PC-9 (cell line): ENCODE measurements around the gene EML1. TPM values are rescaled to one million over a fixed set of nuclear protein-coding genes. Genes with fewer than 3 reads are reported as not detected.

Source experiments
- BruUV-seq: library from RNA; stranded (reverse); fragments of 400-500 nt; replicated peaks from 2 replicates; lab custom pipeline; 2021; lab: Mats Ljungman, UMichigan
- CTCF ChIA-PET: fragments of 300-600 bp; sonication (Branson Sonifier 250); formaldehyde crosslinking; loops from one replicate; lab custom pipeline; 2022; ENCODE audit warnings: antibody characterized with exemption; lab: Charles Lee
- POLR2A ChIA-PET: fragments of 300-600 bp; sonication (Branson Sonifier 250); formaldehyde crosslinking; loops from one replicate; lab custom pipeline; 2022; ENCODE audit warnings: antibody characterized with exemption; ENCODE audit not compliant: unreplicated experiment; lab: Charles Lee
- DNase-seq, 2 experiments: peaks; one replicate each; pipeline versions ENCODE4 v3.0.0 to v3.0.0-alpha.2; 2015 to 2022; ENCODE audit warnings: mixed read lengths in 1 of 2
- H2AFZ ChIP-seq: fragments of 200-600 bp; sonication (generic); 2 replicates; pipeline ENCODE4 v1.8.1; 2017; ENCODE audit warnings: antibody characterized with exemption
- H3F3A ChIP-seq: fragments of 200-600 bp; sonication (generic); 2 replicates; pipeline ENCODE4 v1.8.1; 2017; ENCODE audit warnings: antibody characterized with exemption, mild to moderate bottlenecking, low read depth; ENCODE audit not compliant: insufficient read depth
- H3K27ac ChIP-seq: fragments of 200-600 bp; sonication (generic); 2 replicates; pipeline ENCODE4 v1.6.1; 2016; ENCODE audit warnings: mixed run types
- H3K27me3 ChIP-seq: fragments of 200-600 bp; sonication (generic); 2 replicates; pipeline ENCODE4 v1.6.1; 2016; ENCODE audit warnings: low read depth, mixed run types; ENCODE audit not compliant: insufficient read depth
- H3K36me3 ChIP-seq: fragments of 200-600 bp; sonication (generic); 2 replicates; pipeline ENCODE4 v1.6.1; 2016; ENCODE audit warnings: low read depth, mixed run types
- H3K4me1 ChIP-seq: fragments of 200-600 bp; sonication (generic); replicated peaks from 2 replicates; pipeline ENCODE4 v1.6.1; 2016; ENCODE audit warnings: mixed run types; ENCODE audit not compliant: insufficient read depth
- H3K4me2 ChIP-seq: fragments of 200-600 bp; sonication (generic); 2 replicates; pipeline ENCODE4 v1.6.1; 2017; ENCODE audit warnings: mixed run types
- H3K4me3 ChIP-seq: fragments of 200-600 bp; sonication (generic); 2 replicates; pipeline ENCODE4 v1.6.1; 2016; ENCODE audit warnings: mixed run types
- H3K79me2 ChIP-seq: fragments of 200-600 bp; sonication (generic); 2 replicates; pipeline ENCODE4 v1.6.1; 2017; ENCODE audit warnings: low read depth, mixed run types
- H3K9me2 ChIP-seq: fragments of 200-600 bp; sonication (generic); 2 replicates; pipeline ENCODE4 v1.8.1; 2017; ENCODE audit warnings: mild to moderate bottlenecking; ENCODE audit not compliant: insufficient read depth
- H3K9me3 ChIP-seq: fragments of 200-600 bp; sonication (generic); 2 replicates; pipeline ENCODE4 v1.8.1; 2016; ENCODE audit warnings: low read depth; ENCODE audit not compliant: insufficient read depth
- H4K20me1 ChIP-seq: fragments of 200-600 bp; sonication (generic); 2 replicates; pipeline ENCODE4 v1.8.1; 2017; ENCODE audit not compliant: insufficient read depth
- CTCF ChIP-seq: fragments of 200-600 bp; sonication (generic); conservative IDR thresholded peaks from 2 replicates; pipeline ENCODE4 v1.6.1; 2017; ENCODE audit warnings: mixed run types, antibody characterized with exemption, mild to moderate bottlenecking, moderate library complexity
- EZH2 ChIP-seq: fragments of 200-600 bp; sonication (generic); IDR thresholded peaks from 2 replicates; pipeline ENCODE4 v1.8.0; 2017; ENCODE audit warnings: antibody characterized with exemption, low read depth
- intact Hi-C: fragments of 100-400 bp; cut with micrococcal nuclease; formaldehyde crosslinking; loops from one replicate; pipeline ENCODE4 v1.10.0; 2022; ENCODE audit not compliant: unreplicated experiment
- total RNA-seq: library from RNA; stranded (reverse); gene quantifications from 2 replicates; pipeline ENCODE4 v1.2.3, GENCODE V29; 2021

The EML1 gene
- total RNA-seq, 1 experiment from 2014 or later = 1.8 TPM

- H3K36me3 ChIP-seq = no peaks in the 10 kb centered on the region
- no peak overlapping the region for H3K4me3 ChIP-seq
- ChIA-PET CTCF (no interaction called here), POLR2A (no interaction called here)
- no peak for TF ChIP-seq EZH2
- no peak for TF ChIP-seq CTCF
- intact Hi-C loops = no loop called here
- no peaks in the 10 kb centered on the region for H3F3A ChIP-seq
- H3K4me2 ChIP-seq = no peak overlapping the region
- no peaks in the 10 kb centered on the region for H4K20me1 ChIP-seq
- H3K79me2 ChIP-seq = no peaks in the 10 kb centered on the region
- H2AFZ ChIP-seq = no peak overlapping the region
- no peaks in the 10 kb centered on the region for H3K9me3 ChIP-seq
- no peaks in the 10 kb centered on the region for H3K27me3 ChIP-seq
- no peak overlapping the region for H3K27ac ChIP-seq
- BruUV-seq = no TSS peak
- DNase-seq = no peak
- no peaks in the 10 kb centered on the region for H3K9me2 ChIP-seq
- no peaks in the 10 kb centered on the region for H3K4me1 ChIP-seq
Measured at GRCh38 chr14:99924379-99924778, 131.2 kb downstream of the EML1 start.

DNA sequence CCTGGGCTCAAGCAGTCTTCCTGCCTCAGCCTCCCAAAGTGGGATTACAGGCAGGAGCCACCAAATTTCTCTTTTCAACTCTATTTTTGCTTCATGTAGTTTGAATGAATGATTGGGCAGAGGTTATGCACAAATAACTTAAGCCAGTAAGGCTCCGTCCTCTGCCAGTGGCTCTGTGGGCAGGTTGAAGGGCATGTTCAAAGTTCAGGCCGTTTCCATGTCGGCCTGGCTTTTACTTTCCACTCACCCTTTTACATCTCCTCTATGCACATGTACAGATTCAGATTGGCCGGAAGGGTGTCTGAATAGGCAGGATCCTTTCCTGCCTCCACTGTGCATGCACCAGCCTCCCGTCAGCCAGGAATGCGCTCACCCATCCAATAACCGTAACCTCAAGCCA is 132.3 kb downstream of the EML1 start:
- no peaks in the 10 kb centered on the region for H3K27me3 ChIP-seq
- BruUV-seq = no TSS peak
- no peaks in the 10 kb centered on the region for H4K20me1 ChIP-seq
- H3K9me2 ChIP-seq = no peaks in the 10 kb centered on the region
- H3K36me3 ChIP-seq = no peaks in the 10 kb centered on the region
- H3K4me2 ChIP-seq = no peak overlapping the region
- no peak for TF ChIP-seq EZH2
- H3K4me1 ChIP-seq = no peaks in the 10 kb centered on the region
- H3K4me3 ChIP-seq = no peak overlapping the region
- DNase-seq = no peak
- H3K9me3 ChIP-seq = no peaks in the 10 kb centered on the region
- intact Hi-C loops = no loop called here
- no peak overlapping the region for H2AFZ ChIP-seq
- H3K79me2 ChIP-seq = no peaks in the 10 kb centered on the region
- no peak overlapping the region for H3K27ac ChIP-seq
- ChIA-PET CTCF (no interaction called here), POLR2A (no interaction called here)
- no peaks in the 10 kb centered on the region for H3F3A ChIP-seq

DNA sequence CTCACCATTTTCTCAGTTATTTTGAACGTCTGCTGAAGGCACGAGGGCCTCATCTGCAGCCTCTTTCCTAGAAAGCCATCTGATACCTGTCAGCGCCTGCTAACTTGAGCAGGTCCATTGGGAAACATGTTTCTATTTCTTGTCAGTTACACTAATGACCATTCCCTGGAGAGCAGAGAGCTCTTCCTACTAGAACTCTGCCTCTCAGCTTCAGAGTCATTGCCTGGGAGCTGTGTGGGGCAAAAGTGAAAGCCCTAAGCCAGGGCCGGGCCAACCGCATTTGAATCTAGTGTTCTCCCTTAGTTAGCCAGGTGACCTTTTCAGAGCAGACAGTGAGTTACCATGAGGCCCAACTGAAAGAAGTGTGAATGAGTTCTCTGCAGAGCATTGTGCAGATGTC is 135.8 kb downstream of the EML1 start:
- no peak overlapping the region for H3K4me3 ChIP-seq
- no peaks in the 10 kb centered on the region for H3K9me2 ChIP-seq
- no peaks in the 10 kb centered on the region for H3K27me3 ChIP-seq
- TF ChIP-seq CTCF = no peak
- TF ChIP-seq EZH2 = no peak
- H3K79me2 ChIP-seq = no peaks in the 10 kb centered on the region
- H2AFZ ChIP-seq = no peak overlapping the region
- no peaks in the 10 kb centered on the region for H4K20me1 ChIP-seq
- no peaks in the 10 kb centered on the region for H3K36me3 ChIP-seq
- H3K9me3 ChIP-seq = no peaks in the 10 kb centered on the region
- intact Hi-C loops = no loop called here
- H3K4me2 ChIP-seq = no peak overlapping the region
- CTCF ChIA-PET = no interaction called here
- H3K4me1 ChIP-seq = no peaks in the 10 kb centered on the region
- DNase-seq = no peak
- H3K27ac ChIP-seq = no peak overlapping the region
- H3F3A ChIP-seq = no peaks in the 10 kb centered on the region
- BruUV-seq = no TSS peak
- POLR2A ChIA-PET = no interaction called here

DNA sequence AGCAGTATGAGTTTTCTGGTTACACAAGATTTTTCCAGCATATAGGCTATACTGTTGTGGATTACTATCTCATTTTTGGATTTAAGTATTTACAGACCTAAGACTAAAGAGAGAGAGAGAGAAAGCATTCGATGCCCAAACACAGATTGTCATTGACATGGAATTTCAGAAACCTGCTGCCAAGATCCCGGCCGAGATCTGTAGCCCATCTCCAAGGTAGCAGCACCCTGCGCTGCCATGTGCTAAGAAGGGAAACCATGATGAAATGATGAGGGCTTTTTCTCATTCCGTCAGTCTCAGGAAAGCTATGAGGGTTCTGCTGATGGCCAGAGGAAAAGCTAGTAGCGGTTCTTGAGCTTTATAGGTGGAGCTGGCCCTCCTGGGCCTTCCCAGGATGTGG is 136.4 kb downstream of the EML1 start:
- ChIA-PET POLR2A (no interaction called here), CTCF (no interaction called here)
- Histone ChIP-seq H3F3A (no peaks in the 10 kb centered on the region), H2AFZ (no peak overlapping the region), H3K4me3 (no peak overlapping the region), H3K9me3 (no peaks in the 10 kb centered on the region), H3K27ac (no peak overlapping the region), H3K36me3 (no peaks in the 10 kb centered on the region), H3K27me3 (no peaks in the 10 kb centered on the region), H3K79me2 (no peaks in the 10 kb centered on the region), H3K4me2 (no peak overlapping the region), H4K20me1 (no peaks in the 10 kb centered on the region), H3K9me2 (no peaks in the 10 kb centered on the region), H3K4me1 (no peaks in the 10 kb centered on the region)
- intact Hi-C loops = no loop called here
- no peak for DNase-seq
- no TSS peak for BruUV-seq
- TF ChIP-seq CTCF (no peak), EZH2 (no peak)
